NCI-H226 (cell line): Measurements from ENCODE around the gene NFKBIE.

Source experiments
- DNase-seq: peaks from one replicate; pipeline ENCODE4 v3.0.0-alpha.2; 2015

Gene NFKBIE

GRCh38 chr6:44297063-44298038, 32.0 kb upstream of the NFKBIE start:
- DNase-seq, result no peak

GRCh38 chr6:44294832-44295791, 29.8 kb upstream of the NFKBIE start:
- no peak for DNase-seq

- no peak for DNase-seq
Measured at GRCh38 chr6:44292661-44293365, 27.5 kb upstream of the NFKBIE start.

GRCh38 chr6:44291841-44292240, 26.5 kb upstream of the NFKBIE start:
- DNase-seq, result no peak

- no peak for DNase-seq
Measured at GRCh38 chr6:44289726-44290260, 24.4 kb upstream of the NFKBIE start.

GRCh38 chr6:44286747-44287146, 21.4 kb upstream of the NFKBIE start:
- DNase-seq, result no peak

GRCh38 chr6:44286285-44286565, 20.9 kb upstream of the NFKBIE start:
- no peak for DNase-seq

GRCh38 chr6:44285552-44286284, 20.4 kb upstream of the NFKBIE start:
- DNase-seq, result no peak

GRCh38 chr6:44284867-44285266, 19.5 kb upstream of the NFKBIE start:
- no peak for DNase-seq

GRCh38 chr6:44284121-44284520, 18.8 kb upstream of the NFKBIE start:
- no peak for DNase-seq

- no peak for DNase-seq
Measured at GRCh38 chr6:44278774-44279697, 13.7 kb upstream of the NFKBIE start.

GRCh38 chr6:44278315-44278714, 13.0 kb upstream of the NFKBIE start:
- DNase-seq, result no peak

- no peak for DNase-seq
Measured at GRCh38 chr6:44277763-44278162, 12.4 kb upstream of the NFKBIE start.

- no peak for DNase-seq
Measured at GRCh38 chr6:44276667-44277640, 11.6 kb upstream of the NFKBIE start.

GRCh38 chr6:44275749-44276648, 10.6 kb upstream of the NFKBIE start:
- DNase-seq, result no peak

- DNase-seq, result no peak
Measured at GRCh38 chr6:44275271-44275748, 10.0 kb upstream of the NFKBIE start.

GRCh38 chr6:44273617-44274016, 8.3 kb upstream of the NFKBIE start:
- DNase-seq, result no peak

- DNase-seq, result no peak
Measured at GRCh38 chr6:44272999-44273566, 7.7 kb upstream of the NFKBIE start.
